GOT3 (cell line): ENCODE results near the gene AAR2.

Experiments
- DNase-seq: peaks from one replicate; lab custom pipeline; 2025; ENCODE audit warnings: mixed read lengths; lab: John Stamatoyannopoulos, UW

AAR2 gene

GRCh38 chr20:36260316-36260715 is 24.0 kb downstream of the AAR2 start:
- DNase-seq, result no peak

DNA sequence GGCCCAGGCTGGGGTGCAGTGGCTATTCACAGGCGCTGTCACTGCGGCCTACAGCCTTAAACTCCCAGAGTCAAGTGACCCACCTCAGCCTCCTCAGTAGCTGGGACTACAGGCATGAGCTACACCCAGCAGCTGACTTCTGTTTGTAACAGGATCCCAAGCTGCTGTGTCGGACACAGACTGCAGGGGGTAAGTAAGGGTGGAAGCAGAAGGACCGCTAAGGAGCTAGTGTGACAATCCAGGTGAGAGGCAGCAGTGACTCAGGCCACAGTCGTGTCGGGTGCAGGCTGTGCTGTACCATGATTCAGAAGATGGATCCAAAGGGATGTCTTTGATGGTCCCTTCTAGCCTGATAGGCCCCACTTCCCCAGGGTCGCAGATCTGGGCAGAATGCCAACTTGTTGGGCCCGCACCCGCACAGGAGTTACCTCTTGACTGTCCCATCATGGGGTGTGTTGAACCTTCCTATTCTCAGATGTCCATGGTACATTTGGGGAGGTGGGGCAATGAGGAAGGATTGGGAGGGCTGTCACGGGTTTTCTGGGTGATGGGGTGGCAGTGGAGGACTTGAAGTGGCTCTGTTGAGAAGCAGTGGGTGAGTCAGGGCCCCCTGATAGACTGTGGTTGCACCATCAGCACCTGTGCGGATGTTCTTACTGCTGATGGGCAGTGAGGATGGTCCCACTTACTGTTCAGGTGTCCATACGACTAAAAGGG is 25.3 kb downstream of the AAR2 start:
- DNase-seq, result no peak

- DNase-seq, result no peak
Measured at GRCh38 chr20:36262440-36262839, 26.2 kb downstream of the AAR2 start.

DNA sequence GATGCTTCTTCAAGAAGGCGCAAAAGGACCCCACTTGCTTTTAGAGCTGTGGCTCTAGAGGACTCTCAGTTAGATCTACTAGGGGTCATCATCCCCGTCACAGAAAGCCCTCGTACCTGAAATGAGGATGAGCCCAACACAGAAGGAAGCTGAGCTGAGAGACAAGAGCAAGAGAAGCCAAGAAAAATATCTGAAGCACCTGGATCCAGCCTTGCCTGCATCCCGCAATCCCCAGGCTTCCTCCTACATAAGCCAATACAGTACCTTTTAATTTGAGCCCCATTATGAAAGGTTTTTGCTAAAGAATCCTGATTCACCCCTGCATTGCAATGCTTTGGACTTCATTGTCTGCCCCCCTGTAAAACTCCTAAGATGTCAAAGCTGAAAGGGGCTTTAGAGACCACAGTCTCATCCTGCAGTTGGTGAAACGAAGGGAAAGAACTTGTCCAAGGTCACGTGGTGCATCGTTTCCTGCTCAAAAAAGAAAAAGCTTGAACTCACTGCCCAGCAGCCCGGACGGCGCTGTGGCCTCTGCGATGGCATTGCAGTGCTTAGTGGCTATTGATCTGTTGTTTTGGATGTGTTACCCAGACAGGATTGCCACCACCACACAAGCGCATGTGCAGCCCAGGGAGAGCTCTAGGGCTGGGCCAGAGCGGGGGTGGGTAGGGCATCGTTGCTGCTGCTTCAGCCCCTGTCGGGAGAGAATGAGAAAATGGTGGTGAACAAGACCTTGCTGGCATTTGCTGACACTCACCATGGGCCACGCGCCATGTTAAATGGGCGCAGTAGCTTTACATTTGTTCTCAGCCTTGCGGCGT is 28.4 kb downstream of the AAR2 start:
- no peak for DNase-seq

- no peak for DNase-seq
Measured at GRCh38 chr20:36266189-36266588, 29.9 kb downstream of the AAR2 start.

- DNase-seq, result no peak
Measured at GRCh38 chr20:36267605-36268381, 31.5 kb downstream of the AAR2 start.

DNA sequence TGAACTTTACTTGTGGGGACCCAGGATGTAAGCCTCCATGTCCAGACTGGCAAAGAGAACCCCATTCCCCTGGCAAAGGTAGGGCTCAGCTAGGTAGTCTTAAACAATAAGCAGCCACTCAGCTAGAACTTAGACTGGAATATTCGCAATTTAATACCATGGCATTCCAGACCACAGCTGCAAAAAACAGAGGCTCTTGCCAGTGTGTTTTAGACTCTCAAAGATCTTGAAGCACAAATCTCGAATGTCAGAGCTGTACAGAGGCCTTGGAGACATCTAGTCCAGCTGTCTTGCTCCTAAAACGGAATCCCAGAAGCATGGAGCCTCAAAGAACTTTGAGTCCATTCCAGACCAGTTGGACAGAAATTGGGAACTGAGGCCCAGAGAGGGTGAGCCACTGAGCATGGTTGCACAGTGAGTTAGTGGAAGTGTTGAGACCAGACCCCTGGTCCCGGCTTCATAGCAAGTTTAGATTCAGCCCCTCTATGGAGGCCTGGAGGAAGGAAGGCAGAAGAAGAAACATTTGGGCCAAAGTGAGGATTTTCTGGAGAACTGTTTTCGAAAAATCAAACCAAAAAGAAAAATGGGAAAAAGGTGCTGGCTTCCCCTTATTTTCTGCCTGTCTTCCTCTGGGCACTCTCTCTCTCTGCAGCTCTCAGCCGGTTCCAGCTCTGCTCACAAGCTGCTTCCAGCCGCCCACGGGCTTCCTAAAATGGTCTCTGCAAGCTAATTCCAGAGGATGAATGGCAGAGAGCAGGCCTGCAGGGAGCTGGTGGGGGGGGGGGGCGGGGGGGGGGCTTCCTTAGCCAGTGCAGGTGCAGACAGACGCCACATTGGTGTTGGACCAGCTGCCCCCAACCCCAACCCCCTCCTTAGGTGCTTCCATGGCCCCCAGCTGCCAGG is 32.4 kb downstream of the AAR2 start:
- DNase-seq, result no peak

DNA sequence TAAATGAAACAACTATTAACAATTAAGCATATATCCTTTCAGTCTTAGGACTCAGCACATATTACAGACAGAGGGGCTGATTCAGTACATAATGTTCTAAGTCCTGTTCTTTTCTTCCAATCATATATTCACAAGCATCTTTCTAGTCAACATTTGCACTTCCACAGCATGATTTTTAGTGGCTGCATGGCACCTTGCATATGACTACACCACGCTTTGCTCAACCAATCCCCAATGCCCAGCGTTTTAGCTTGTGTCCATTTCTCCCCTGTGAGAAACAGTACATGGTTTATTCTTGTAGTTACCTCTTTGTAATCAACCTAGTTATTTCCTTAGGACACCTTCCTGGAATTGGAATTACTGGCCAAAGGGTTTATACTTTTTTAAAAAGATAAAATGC is 33.2 kb downstream of the AAR2 start:
- DNase-seq, result no peak

- no peak for DNase-seq
Measured at GRCh38 chr20:36270744-36271638, 34.7 kb downstream of the AAR2 start.

DNA sequence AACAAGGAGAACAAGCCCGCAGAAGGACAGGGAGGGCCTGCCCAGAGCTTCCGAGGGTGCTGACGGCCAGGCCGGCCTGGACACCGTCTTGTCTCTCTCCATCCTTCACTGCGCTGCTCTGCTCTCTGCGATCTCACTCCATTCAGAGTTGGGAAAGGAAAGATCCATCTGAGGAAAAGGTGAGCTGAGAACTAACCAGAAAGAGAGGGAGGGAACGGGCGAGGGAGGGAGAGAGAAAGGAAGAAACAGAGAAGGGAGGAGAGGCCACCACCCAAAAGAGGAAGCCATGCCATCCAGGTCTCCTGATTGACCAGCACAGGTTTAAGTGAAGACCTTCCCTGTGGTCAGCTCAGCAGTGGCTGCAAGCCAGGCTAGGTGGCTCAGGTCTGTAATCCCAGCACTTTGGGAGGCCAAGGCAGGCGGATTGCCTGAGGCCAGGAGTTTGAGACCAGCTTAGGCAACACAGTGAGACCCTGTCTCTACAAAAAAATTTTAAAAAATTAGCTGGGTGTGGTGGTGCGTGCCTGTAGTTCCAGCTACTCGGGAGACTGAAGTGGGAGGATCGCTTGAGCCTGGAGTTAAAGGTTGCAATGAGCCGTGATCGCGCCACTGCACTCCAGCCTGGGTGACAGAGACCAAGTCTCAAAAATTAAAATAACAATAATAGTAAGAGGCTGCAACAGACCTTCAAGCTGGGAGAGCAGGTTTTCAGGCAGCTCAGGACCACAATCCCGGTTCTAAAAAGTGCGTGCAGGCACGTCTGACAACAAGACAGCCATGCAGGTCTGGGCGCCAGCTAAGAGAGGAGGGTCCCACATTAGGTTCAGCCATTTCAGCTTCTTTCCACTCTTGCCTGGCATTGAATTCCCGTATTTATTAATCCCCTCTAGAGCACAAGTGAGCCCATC is 35.6 kb downstream of the AAR2 start:
- no peak for DNase-seq

- no peak for DNase-seq
Measured at GRCh38 chr20:36272547-36273220, 36.4 kb downstream of the AAR2 start.

- no peak for DNase-seq
Measured at GRCh38 chr20:36273414-36274180, 37.3 kb downstream of the AAR2 start.

- no peak for DNase-seq
Measured at GRCh38 chr20:36274181-36274841, 38.0 kb downstream of the AAR2 start.

DNA sequence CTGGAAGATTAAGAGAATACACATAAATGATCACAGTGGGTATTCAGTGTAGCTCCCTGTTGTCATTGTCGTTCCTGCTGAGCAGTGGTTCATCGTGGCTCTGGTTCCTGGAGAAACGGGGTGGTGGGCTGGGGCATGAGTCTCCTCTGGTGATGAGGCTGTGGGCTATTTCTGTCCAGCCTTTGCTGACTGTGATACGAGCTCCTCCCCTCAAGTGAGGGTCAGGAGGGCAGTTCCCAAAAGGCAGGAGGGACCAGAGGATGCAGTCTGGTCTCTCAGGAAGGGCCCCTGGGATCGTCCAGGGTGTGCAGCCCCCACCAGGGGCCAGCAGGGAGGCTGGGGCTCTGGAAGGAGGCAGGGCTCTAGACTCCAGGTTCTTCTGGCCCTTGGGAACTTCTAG is 38.7 kb downstream of the AAR2 start:
- no peak for DNase-seq

- no peak for DNase-seq
Measured at GRCh38 chr20:36275441-36276189, 39.3 kb downstream of the AAR2 start.

DNA sequence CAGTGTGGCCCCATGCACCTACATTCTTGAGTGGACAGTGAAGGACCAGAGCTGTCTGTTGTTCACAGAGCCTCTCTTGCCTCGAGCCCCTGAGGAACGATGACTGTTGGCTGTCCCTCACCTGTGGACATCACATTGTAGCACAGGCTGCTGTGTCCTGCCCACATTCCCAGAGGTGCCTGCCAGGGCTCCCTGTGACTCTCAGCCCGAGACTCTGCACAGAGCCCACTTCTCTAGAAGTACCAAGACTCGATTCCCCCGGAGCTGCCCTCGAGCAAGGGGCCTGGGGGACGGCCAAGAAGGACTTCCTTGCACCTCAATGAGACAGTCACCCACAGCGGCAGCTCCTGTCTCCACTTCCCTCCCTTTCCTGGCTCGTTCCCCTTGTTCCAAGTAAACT is 41.3 kb downstream of the AAR2 start:
- no peak for DNase-seq

- DNase-seq, result no peak
Measured at GRCh38 chr20:36279362-36279761, 43.1 kb downstream of the AAR2 start.
